ENCODE data around the gene SLC41A1. TPM values are rescaled to one million over a fixed set of nuclear protein-coding genes. Genes with fewer than 3 reads are reported as not detected.

The SLC41A1 gene
- total RNA-seq, 2 donors from 2014 or later: 33.5 to 36.2 TPM

DNA sequence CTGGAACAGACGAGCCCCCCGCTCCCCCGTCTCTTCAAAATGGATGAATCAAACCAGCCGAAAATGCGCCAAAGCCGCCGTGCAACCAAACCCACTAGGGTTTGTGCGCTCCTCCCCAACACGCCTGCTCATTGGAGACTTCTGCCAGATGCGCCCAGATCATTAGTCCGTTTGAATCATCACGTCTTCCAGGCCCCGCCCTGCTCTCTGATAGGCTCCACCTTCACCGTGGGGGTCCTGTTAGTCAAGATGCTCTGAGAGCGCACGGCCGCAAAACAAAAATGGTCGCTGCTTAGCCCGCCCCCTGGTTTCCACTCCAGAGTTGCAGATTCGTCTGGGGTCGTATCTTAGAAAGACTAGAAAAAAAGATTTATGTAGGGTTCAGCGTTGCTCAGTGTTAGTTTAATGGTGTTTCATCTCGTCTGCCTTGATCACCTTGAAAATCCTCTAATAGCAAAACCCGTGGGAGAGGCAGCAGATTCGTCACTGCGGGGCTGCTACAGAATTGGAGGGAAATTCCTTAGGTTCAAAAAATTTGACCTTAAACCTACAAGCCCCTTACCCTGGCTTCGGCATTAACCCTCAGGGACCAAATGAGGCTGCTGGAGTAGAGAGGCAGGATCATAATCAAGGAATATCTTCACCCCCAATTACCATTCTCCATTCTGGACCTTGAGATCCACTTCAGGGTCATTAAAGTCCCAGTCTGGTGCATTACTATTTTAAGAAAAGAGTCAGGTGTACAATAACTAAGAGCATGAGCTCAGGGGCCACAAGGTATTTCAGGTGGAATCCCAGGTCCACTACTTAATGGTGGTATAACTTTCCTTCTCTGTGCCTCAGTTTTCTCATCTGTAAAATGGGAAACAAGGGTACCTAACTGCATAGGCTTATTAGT, 62.6 kb downstream of the SLC41A1 start, which contains the start of gene NUCKS1:
TSS of gene NUCKS1 (minus strand) at position 45 of the 898 bp plus-strand sequence. CDS start 209 bp downstream, outside the sequence.
- H3K4me1 Mint-ChIP-seq: peaks cover 28% of the 10 kb centered on the region

DNA sequence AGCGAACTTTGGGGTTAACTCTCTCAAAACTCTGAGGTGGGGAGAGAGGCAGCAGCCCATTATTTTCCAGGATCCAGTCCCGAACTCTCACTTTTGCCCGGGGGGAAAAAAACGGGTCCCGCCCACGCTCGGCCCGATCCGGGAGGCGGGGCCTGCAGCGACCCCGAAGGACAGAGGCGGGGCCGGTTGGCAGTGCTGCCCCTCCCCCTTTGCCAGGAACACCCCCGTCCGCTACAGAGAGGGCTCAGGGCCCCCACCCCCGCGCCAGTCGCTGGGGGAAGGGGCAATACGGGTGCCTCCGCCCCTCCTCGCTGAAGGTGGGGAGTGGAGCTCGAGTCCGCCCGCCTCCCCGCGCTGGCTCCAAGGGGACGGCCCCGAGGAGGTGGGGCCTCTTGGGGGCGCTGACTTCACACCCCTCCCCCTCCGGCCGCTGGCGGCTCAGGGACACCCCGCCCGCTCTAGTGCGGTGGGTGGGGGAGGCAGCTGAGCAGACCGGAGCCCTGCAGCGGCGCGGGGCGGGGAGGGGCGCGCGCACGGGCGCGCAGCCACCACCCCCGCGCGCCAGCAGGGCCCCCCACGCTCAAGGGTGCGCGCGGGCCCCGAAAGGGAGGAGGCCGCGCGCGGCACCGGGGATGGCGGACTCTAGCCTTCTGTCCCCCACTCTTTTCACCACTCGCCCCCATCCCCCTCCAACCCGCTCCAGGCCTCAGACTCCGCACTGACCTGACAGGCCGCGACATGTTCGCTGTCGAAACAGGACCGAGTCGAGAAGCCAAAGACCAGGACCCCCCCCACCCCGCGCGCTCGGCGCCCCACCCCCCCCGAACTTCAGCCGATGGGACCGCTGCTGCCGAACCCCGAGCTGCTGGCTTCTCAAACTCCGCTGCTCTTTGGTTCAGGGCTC, 63.5 kb downstream of the SLC41A1 start:
- H3K27ac Mint-ChIP-seq: peak overlapping the region; percentile 99
- DNase-seq (peak; percentile 93 to 95 (median 94)), ATAC-seq (peak; percentile 80)
- peaks cover 3% of the 10 kb centered on the region for H3K36me3 Mint-ChIP-seq (ENCODE audit: low read depth)
- H3K4me1 Mint-ChIP-seq: peaks cover 28% of the 10 kb centered on the region
- no peaks in the 10 kb centered on the region for H3K27me3 Mint-ChIP-seq
- H3K4me3 Mint-ChIP-seq: peak overlapping the region; percentile 99
- H3K9me3 ChIP-seq (ENCODE audit: control insufficient read depth, low read length, poor library complexity, severe bottlenecking): no peaks in the 10 kb centered on the region

More for the DNA sequence above, 62.6 kb downstream of the SLC41A1 start, which contains the start of gene NUCKS1:
- Mint-ChIP-seq H3K27ac (peak within 1 kb of the TSS; percentile 99), H3K36me3 (ENCODE audit: low read depth) (peaks cover 3% of the 10 kb centered on the region), H3K4me3 (peak within 1 kb of the TSS; percentile 99), H3K27me3 (no peaks in the 10 kb centered on the region)
- ATAC-seq: peak; percentile 83
- H3K9me3 ChIP-seq (ENCODE audit: control insufficient read depth, low read length, poor library complexity, severe bottlenecking): no peaks in the 10 kb centered on the region
- peak; percentile 84 to 95 (median 92) for DNase-seq

DNA sequence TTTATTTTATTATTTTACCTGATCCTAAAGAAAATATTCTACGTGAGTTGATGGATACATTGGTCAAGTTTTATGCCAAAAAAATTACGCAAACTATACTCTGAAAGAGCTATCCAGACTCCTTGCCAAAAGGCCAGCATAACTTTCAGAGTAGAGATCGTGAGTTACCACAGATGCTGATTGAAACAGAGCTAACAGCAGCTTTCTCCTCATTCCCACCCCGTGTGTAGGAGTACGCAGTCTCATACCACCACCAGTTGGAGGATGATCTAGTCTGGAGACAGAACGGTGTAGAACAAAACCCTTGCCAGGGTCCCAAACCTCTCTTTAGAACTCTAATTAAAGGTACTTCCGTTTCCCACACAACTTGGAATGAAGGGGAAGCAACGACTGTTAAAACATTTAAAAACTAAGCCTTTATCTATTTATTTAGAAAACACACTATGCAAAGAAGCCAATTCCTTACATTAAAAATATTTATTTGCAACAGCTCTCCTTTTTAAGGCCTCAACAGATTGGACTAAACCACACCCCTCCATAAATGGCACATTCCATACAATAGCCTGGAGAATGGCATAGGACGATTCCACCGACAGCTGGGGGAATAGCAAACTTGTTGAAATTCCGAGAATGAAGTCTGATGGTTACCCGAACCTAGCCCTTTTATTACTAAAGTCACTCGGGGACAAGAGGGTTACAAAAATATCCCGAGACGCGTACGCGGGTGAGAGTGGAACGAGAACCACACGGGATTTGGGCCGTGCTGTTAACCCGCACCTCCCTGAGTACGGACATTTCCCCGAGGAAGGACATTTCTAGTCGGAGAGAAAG, 64.4 kb downstream of the SLC41A1 start:
- DNase-seq (no peak), ATAC-seq (peak; percentile 19)
- Mint-ChIP-seq H3K36me3 (ENCODE audit: low read depth) (peaks cover 3% of the 10 kb centered on the region), H3K4me3 (peak overlapping the region; percentile 99), H3K4me1 (peaks cover 32% of the 10 kb centered on the region), H3K27me3 (no peaks in the 10 kb centered on the region), H3K27ac (peak overlapping the region; percentile 92)
- no peaks in the 10 kb centered on the region for H3K9me3 ChIP-seq (ENCODE audit: control insufficient read depth, low read length, poor library complexity, severe bottlenecking)

DNA sequence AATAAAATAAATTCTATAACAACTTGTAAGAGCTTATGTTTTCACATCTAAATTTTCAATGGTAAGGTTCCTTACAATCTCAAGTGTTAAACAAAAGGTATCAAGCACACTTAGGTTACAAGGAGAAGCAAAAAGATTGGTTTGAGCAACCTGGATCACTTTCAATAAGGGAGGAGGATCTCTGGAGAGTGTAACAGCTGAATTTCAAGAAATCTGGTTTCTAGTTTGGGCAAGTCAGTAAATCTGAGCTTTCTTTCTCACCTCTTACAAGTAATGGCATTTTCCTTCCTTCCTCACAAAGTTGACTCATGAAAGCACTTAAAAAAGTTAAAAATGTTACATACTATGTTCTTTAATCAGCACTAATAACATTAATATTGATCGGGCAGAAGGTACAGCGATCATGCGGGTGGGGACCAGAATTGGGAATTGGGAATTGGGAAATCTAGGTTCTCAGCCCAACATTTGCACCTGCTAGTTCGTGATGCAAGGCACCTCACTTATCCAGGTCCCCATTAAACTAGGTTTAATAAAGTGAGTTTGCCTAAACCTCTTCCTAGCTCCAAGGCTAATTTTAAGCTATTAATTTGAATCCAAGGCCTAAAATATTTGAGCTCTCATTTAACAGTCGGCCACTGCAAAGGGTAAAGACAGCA, 66.1 kb downstream of the SLC41A1 start:
- Mint-ChIP-seq H3K4me1 (peaks cover 36% of the 10 kb centered on the region), H3K27me3 (no peaks in the 10 kb centered on the region), H3K27ac (peak overlapping the region; percentile 69), H3K4me3 (no peak overlapping the region), H3K36me3 (ENCODE audit: low read depth) (peaks cover 3% of the 10 kb centered on the region)
- ATAC-seq: no peak
- DNase-seq: no peak
- no peaks in the 10 kb centered on the region for H3K9me3 ChIP-seq (ENCODE audit: control insufficient read depth, low read length, poor library complexity, severe bottlenecking)

DNA sequence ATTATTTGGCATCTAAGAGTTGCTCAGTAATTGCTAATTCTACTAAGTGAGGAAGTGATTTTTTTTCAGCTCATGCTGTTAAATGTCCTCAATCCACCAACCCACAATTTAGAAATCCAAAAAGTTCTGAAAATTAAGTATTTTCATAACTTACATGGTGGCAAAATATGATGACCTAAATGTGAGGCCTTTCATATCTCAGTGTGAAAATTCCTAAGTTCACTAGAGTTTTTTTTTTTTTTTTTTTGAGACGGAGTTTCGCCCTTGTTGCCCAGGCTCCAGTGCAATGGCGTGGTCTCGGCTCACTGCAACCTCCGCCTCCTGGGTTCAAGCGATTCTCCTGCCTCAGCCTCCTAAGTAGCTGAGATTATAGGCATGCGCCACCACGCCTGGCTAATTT, 68.6 kb downstream of the SLC41A1 start:
- Mint-ChIP-seq H3K27me3 (no peaks in the 10 kb centered on the region), H3K36me3 (ENCODE audit: low read depth) (no peaks in the 10 kb centered on the region), H3K4me1 (peaks cover 33% of the 10 kb centered on the region), H3K4me3 (no peak overlapping the region), H3K27ac (peak overlapping the region; percentile 87)
- no peaks in the 10 kb centered on the region for H3K9me3 ChIP-seq (ENCODE audit: control insufficient read depth, low read length, poor library complexity, severe bottlenecking)
- no peak for ATAC-seq
- DNase-seq: no peak

DNA sequence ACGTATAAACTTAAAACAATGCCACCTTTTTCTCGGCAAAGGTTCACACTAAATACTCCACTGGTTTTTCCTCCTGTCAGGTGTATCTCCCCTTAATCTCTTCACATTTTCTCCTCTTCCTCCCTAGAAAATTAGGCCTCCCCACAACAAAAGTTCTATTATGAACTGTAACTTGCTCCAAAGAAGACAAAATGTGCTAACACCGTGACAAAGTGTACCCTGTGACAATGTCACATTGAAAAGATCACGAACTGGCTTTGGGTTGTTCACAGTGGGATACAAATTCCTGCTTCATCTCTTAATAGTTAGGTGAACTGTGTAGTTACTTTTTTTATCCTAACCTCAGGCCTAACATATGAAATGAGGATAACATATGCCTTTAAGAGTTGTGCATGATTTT, 69.0 kb downstream of the SLC41A1 start:
- Mint-ChIP-seq H3K27me3 (no peaks in the 10 kb centered on the region), H3K27ac (peak overlapping the region; percentile 87), H3K4me1 (peaks cover 32% of the 10 kb centered on the region), H3K4me3 (no peak overlapping the region), H3K36me3 (ENCODE audit: low read depth) (no peaks in the 10 kb centered on the region)
- ATAC-seq (no peak), DNase-seq (no peak)
- no peaks in the 10 kb centered on the region for H3K9me3 ChIP-seq (ENCODE audit: control insufficient read depth, low read length, poor library complexity, severe bottlenecking)

DNA sequence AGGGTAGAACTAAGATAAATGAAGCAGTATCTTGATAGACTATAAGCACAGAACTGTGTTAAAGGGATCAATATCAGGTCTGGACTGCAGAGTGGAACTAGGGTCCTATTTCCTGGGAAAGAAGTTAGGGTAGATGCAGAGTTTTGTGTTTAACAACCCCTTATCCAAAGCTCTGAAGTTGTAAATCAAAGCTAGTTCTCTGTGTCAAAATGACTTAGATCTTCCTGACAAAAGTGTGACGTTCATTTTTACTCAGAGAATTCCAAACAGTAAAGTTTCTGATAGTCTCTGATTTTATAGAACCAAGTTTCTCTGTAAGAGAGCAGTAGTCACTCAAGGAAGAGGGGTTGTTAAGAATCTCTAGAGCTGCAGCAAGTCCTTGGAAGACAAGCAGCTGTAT, 71.3 kb downstream of the SLC41A1 start:
- H3K9me3 ChIP-seq (ENCODE audit: control insufficient read depth, low read length, poor library complexity, severe bottlenecking): no peaks in the 10 kb centered on the region
- H3K4me3 Mint-ChIP-seq: no peak overlapping the region
- ATAC-seq: no peak
- H3K4me1 Mint-ChIP-seq: peaks cover 27% of the 10 kb centered on the region
- H3K27ac Mint-ChIP-seq: peak overlapping the region; percentile 19
- H3K36me3 Mint-ChIP-seq (ENCODE audit: low read depth): no peaks in the 10 kb centered on the region
- no peak for DNase-seq
- no peaks in the 10 kb centered on the region for H3K27me3 Mint-ChIP-seq

DNA sequence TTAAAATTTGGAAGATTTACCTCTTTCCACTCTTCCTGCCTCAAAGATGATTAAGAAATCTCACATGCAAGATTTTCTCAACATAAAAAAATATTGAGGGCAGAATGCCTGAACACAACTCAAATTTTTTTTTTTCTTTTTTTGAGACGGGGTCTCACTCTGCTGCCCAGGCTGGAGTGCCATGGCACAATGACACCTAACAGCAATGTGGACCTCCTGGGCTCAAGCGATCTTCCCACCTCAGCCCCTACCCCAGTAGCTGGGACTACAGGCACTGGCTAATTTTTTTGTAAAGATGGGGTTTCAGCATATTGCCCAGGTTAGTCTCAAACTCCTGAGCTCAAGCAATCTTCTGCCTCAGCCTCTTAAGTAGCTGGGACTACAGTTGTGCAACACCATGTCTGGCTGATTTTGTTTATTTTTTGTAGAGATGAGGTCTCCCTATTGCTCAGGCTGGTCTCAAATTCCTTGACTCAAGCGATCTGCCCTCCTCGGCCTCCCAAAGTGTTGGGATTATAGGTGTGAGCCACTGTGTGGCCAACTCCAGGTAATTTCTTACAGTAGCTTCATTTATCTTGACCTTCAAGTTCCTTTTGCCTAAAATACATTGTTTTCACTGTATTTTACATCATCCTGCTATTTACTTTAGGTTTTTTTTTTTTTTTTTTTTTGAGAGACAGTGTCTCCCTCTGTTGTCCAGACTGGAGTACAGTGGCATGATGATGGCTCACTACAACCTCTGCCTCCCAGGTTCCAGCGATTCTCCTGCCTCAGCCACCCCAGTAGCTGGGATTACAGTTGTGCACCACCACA, 73.4 kb downstream of the SLC41A1 start:
- H3K4me1 Mint-ChIP-seq: peaks cover 22% of the 10 kb centered on the region
- no peaks in the 10 kb centered on the region for H3K27me3 Mint-ChIP-seq
- DNase-seq (no peak), ATAC-seq (no peak)
- peak overlapping the region; percentile 85 for H3K27ac Mint-ChIP-seq
- peak overlapping the region; percentile 5 for H3K4me3 Mint-ChIP-seq
- H3K9me3 ChIP-seq (ENCODE audit: control insufficient read depth, low read length, poor library complexity, severe bottlenecking): no peaks in the 10 kb centered on the region
- no peaks in the 10 kb centered on the region for H3K36me3 Mint-ChIP-seq (ENCODE audit: low read depth)

Other genes starting within 250 kb of the SLC41A1 start
- gene ELK4, start 181.2 kb downstream of the SLC41A1 start, total RNA-seq: 100 to 1,000 TPM in 1 of 2 donors, 10 to 100 TPM in 1; 92.8 to 100 TPM
- gene SLC45A3, start 132.7 kb downstream of the SLC41A1 start, total RNA-seq: 1 to 10 TPM in 1 of 2 donors, under 1 TPM in 1; 0.80 to 1.7 TPM
- 10 to 100 TPM; 68.7 to 73.2 TPM for gene NUCKS1, start 63.0 kb downstream of the SLC41A1 start, total RNA-seq
- 10 to 100 TPM; 30.5 to 38.2 TPM for gene RAB29, start 37.7 kb downstream of the SLC41A1 start, total RNA-seq
- 1 to 10 TPM; 1.1 to 1.9 TPM for gene PM20D1, start 36.9 kb upstream of the SLC41A1 start, total RNA-seq
- not detected for gene SLC26A9, start 130.3 kb upstream of the SLC41A1 start, total RNA-seq
- under 1 TPM in 1 of 2 donors, not detected in 1; 0.18 TPM for gene RAB7B, start 190.2 kb upstream of the SLC41A1 start, total RNA-seq
- not detected for gene CTSE, start 210.7 kb upstream of the SLC41A1 start, total RNA-seq
- under 1 TPM in 1 of 2 donors, not detected in 1; 0.50 TPM for gene RHEX, start 240.0 kb upstream of the SLC41A1 start, total RNA-seq